Left cardiac atrium (tissue), 4 donors: Measurements from ENCODE around the gene SPACA9. TPM values are rescaled to one million over a fixed set of nuclear protein-coding genes. Genes with fewer than 3 reads are reported as not detected.

ENCODE experiments used
- ATAC-seq, 2 donors: fragments of 200-7000 bp; cut with Tn5 transposase; one replicate each; pipeline ENCODE4 v1.9.1; 2020; ENCODE audit warnings: mild to moderate bottlenecking in 2 of 2, moderate library complexity in 2 of 2
- DNase-seq: peaks from one replicate; pipeline ENCODE4 v3.0.0-alpha.2; 2020
- intact Hi-C, 2 donors: fragments of 100-400 bp; cut with DNase I; formaldehyde crosslinking; loops; one replicate each; pipeline versions ENCODE4 v1.14.1 to v1.15.1; 2022 to 2023
- total RNA-seq, 2 donors: library from RNA; stranded (reverse); fragmentation: NEBNext Ultra II Directional; extraction: Animal tissue kit (Norgen Biotek cat#: 25700); gene quantifications; one replicate each; pipeline ENCODE4 v1.2.1, GENCODE V29; 2021
- donor health status: DM: no; HTN: yes; CAD: no.
- donor health status: DM: no; HTN: yes; CAD: no; lungs with severe emphysema.
- donor health status: DM: yes; HTN: yes; CAD: no.
- donor health status: Dilated cardiomyopathy.

Gene SPACA9
- total RNA-seq, 2 donors from 2014 or later, result 5.4 to 6.5 TPM

- DNase-seq, result no peak
- no peak for ATAC-seq
- intact Hi-C loops, result no loop called here
Observed at GRCh38 chr9:132886334-132886725, 7.6 kb downstream of the SPACA9 start.

- ATAC-seq, result no peak
- intact Hi-C loops, result no loop called here
Observed at GRCh38 chr9:132887181-132888120, 8.8 kb downstream of the SPACA9 start.

GRCh38 chr9:132888151-132888550 is 9.5 kb downstream of the SPACA9 start:
- ATAC-seq, result no peak
- DNase-seq, result no peak
- intact Hi-C loops, result no loop called here

More at GRCh38 chr9:132887181-132888120, 8.8 kb downstream of the SPACA9 start:
- no peak for DNase-seq

GRCh38 chr9:132892400-132892799 is 13.7 kb downstream of the SPACA9 start:
- intact Hi-C loops, result no loop called here
- ATAC-seq (no peak), DNase-seq (no peak)

GRCh38 chr9:132894346-132894745 is 15.6 kb downstream of the SPACA9 start:
- ATAC-seq (no peak), DNase-seq (no peak)
- intact Hi-C loops, result no loop called here

GRCh38 chr9:132894862-132895835 is 16.5 kb downstream of the SPACA9 start:
- no peak for ATAC-seq
- intact Hi-C loops, result no loop called here
- no peak for DNase-seq

GRCh38 chr9:132896264-132896663 is 17.6 kb downstream of the SPACA9 start:
- intact Hi-C loops, result no loop called here
- DNase-seq (no peak), ATAC-seq (no peak)

- DNase-seq, result no peak
- peak; percentile 73 to 83 for ATAC-seq
- intact Hi-C loops, result no loop called here
Observed at GRCh38 chr9:132896906-132897305, 18.2 kb downstream of the SPACA9 start.

- intact Hi-C loops, result no loop called here
- DNase-seq, result no peak
Observed at GRCh38 chr9:132898051-132898450, 19.4 kb downstream of the SPACA9 start.

GRCh38 chr9:132901858-132902831 is 23.4 kb downstream of the SPACA9 start:
- DNase-seq, result peak; percentile 60
- intact Hi-C loops, result loop anchor here in 1 of 2 donors (2.0 to 10.0 kb wide), 2 partner anchors 237 to 491 kb away; partner anchors contain the start of genes CFAP77 and DDX31
- ATAC-seq, result peak; percentile 81 to 85

More at GRCh38 chr9:132898051-132898450, 19.4 kb downstream of the SPACA9 start:
- no peak for ATAC-seq

- DNase-seq (no peak), ATAC-seq (peak in 1 of 2 donors; percentile 27)
- intact Hi-C loops, result loop anchor here in 1 of 2 donors (10.0 kb wide), 1 partner anchor 239 kb away; the partner anchor contains the start of gene DDX31
Observed at GRCh38 chr9:132903574-132904492, 25.1 kb downstream of the SPACA9 start.

- intact Hi-C loops, result loop anchor here in 1 of 2 donors (10.0 kb wide), 1 partner anchor 241 kb away; the partner anchor contains the start of gene DDX31
- DNase-seq (no peak), ATAC-seq (no peak)
Observed at GRCh38 chr9:132905726-132906125, 27.0 kb downstream of the SPACA9 start.

- ATAC-seq, result no peak
- intact Hi-C loops, result loop anchor here in 1 of 2 donors (10.0 kb wide), 1 partner anchor 244 kb away; the partner anchor contains the start of gene DDX31
- no peak for DNase-seq
Observed at GRCh38 chr9:132908635-132909034, 29.9 kb downstream of the SPACA9 start.

- ATAC-seq, result no peak
- intact Hi-C loops, result loop anchor here in 1 of 2 donors (10.0 kb wide), 1 partner anchor 245 kb away; the partner anchor contains the start of gene DDX31
Observed at GRCh38 chr9:132909311-132909710, 30.6 kb downstream of the SPACA9 start.

GRCh38 chr9:132910376-132910775 is 31.7 kb downstream of the SPACA9 start:
- DNase-seq, result no peak
- intact Hi-C loops, result no loop called here
- ATAC-seq, result no peak

More at GRCh38 chr9:132909311-132909710, 30.6 kb downstream of the SPACA9 start:
- no peak for DNase-seq

- no peak for DNase-seq
- intact Hi-C loops, result no loop called here
- ATAC-seq, result no peak
Observed at GRCh38 chr9:132912131-132912530, 33.4 kb downstream of the SPACA9 start.

GRCh38 chr9:132914924-132915323 is 36.2 kb downstream of the SPACA9 start:
- intact Hi-C loops, result no loop called here
- ATAC-seq (no peak), DNase-seq (no peak)
